HepG2 (cell line): ENCODE results near the gene BST2. TPM values are rescaled to one million over a fixed set of nuclear protein-coding genes. Genes with fewer than 3 reads are reported as not detected.
A peak's percentile ranks its signal among the peaks of the same experiment; 100 is the strongest.

Experiments
- HNRNPK ChIP-seq: fragments of 200-400 bp; formaldehyde crosslinking; IDR thresholded peaks from 2 replicates; pipeline ENCODE4 v1.6.1; 2018; ENCODE audit warnings: low read length, low read depth, moderate library complexity, mild to moderate bottlenecking; ENCODE audit not compliant: poor library complexity, severe bottlenecking
- PCBP1 ChIP-seq: fragments of 200-400 bp; formaldehyde crosslinking; IDR thresholded peaks from 2 replicates; pipeline ENCODE4 v1.6.1; 2017; ENCODE audit warnings: mild to moderate bottlenecking, low read depth, low read length, borderline replicate concordance
- RERE ChIP-seq: IDR thresholded peaks from 2 replicates; pipeline ENCODE4 v1.6.1; 2016; ENCODE audit warnings: low read depth, missing genetic modification reagents, missing compliant biosample characterization
- SRSF4 ChIP-seq: fragments of 200-400 bp; formaldehyde crosslinking; IDR thresholded peaks from one replicate; pipeline ENCODE4 v1.6.1; 2018; ENCODE audit warnings: mild to moderate bottlenecking, low read depth, low read length, moderate library complexity; ENCODE audit not compliant: poor library complexity, severe bottlenecking
- ZBTB43 ChIP-seq: sonication (generic); formaldehyde crosslinking; conservative IDR thresholded peaks from 2 replicates; pipeline ENCODE4 v1.4.0; 2020; ENCODE audit warnings: missing genetic modification reagents
- ZNF205 ChIP-seq: IDR thresholded peaks from 2 replicates; pipeline ENCODE4 v1.6.1; 2018; ENCODE audit warnings: missing biosample characterization, missing genetic modification reagents
- ZNF318 ChIP-seq: sonication (generic); formaldehyde crosslinking; IDR thresholded peaks from 2 replicates; pipeline ENCODE4 v1.4.0; 2020; ENCODE audit warnings: mild to moderate bottlenecking, missing genetic modification reagents
- ZNF576 ChIP-seq: sonication (generic); formaldehyde crosslinking; IDR thresholded peaks from 2 replicates; pipeline ENCODE4 v1.4.0; 2020; ENCODE audit warnings: mild to moderate bottlenecking, missing genetic modification reagents
- ZNF672 ChIP-seq: sonication (generic); formaldehyde crosslinking; IDR thresholded peaks from 2 replicates; pipeline ENCODE4 v1.8.1; 2022; ENCODE audit warnings: missing genetic modification reagents
- polyA plus RNA-seq, 8 experiments: library from polyadenylated mRNA; depleted of rRNA in 3 of 8; stranded (reverse) in 7 of 8; unstranded in 1 of 8; fragments of >200 nt; fragmentation: Illumina TruSeq in 4 of 8; extraction: Trizol in 4 of 8; gene quantifications; 2 replicates each; pipeline versions ENCODE4 v1.2.1 to v1.2.3, GENCODE V29; 2011 to 2016; ENCODE audit warnings: low read depth in 4 of 8, missing spikeins in 1 of 8, mixed read lengths in 1 of 8; ENCODE audit not compliant: insufficient read depth in 1 of 8
- total RNA-seq, 5 experiments: library from RNA; depleted of rRNA; stranded (reverse); fragments of >200 nt; fragmentation: Illumina TruSeq; extraction: Trizol; gene quantifications; 2 replicates each; pipeline ENCODE4 v1.2.3, GENCODE V29; 2016; ENCODE audit warnings: low read depth in 1 of 5

Gene BST2
- total and polyA plus RNA-seq, 2 of the 13 experiments (the other 11 are each of a cell fraction or from before 2014, with no cell fraction given) = 58.8 to 93.8 TPM

- TF ChIP-seq ZBTB43 (CRISPR knock-in tag) = 0 out of 2 replicates have a peak, but pooled peaks have one; percentile 40
- no peak for TF ChIP-seq RERE (CRISPR knock-in tag)
- TF ChIP-seq ZNF672 = no peak
- TF ChIP-seq SRSF4 = no peak
- TF ChIP-seq HNRNPK = peak; percentile 70
- peak; percentile 35; the same call in 1 of the 2 replicates for TF ChIP-seq ZNF205 (CRISPR knock-in tag)
- TF ChIP-seq ZNF318 = no peak
- TF ChIP-seq ZNF576 (CRISPR knock-in tag) = no peak; the same call in 1 of the 2 replicates
- peak; percentile 65; the same call in 1 of the 2 replicates for TF ChIP-seq PCBP1
Measured at GRCh38 chr19:17419621-17420474, 14.4 kb upstream of the BST2 start, which contains the start of gene MVB12A (continued).
